Body of pancreas (tissue), 4 donors: ENCODE results near the gene PAK6.

Experiments used
- POLR2A ChIP-seq, 3 donors: fragments of 450-650 bp; IDR thresholded peaks; one replicate each; pipeline ENCODE4 v1.6.1; 2016; ENCODE audit warnings: antibody characterized with exemption in 3 of 3, mild to moderate bottlenecking in 2 of 3
- TF ChIP-seq, protein P1 (sequence below), 7 experiments: fragments of 450-650 bp in 4 of 7; fragments of 200-600 bp in 3 of 7; sonication (generic) in 3 of 7; IDR thresholded peaks; one replicate each; pipeline ENCODE4 v1.5.1; 2016 to 2019; ENCODE audit warnings: antibody characterized with exemption in 7 of 7

DNA sequence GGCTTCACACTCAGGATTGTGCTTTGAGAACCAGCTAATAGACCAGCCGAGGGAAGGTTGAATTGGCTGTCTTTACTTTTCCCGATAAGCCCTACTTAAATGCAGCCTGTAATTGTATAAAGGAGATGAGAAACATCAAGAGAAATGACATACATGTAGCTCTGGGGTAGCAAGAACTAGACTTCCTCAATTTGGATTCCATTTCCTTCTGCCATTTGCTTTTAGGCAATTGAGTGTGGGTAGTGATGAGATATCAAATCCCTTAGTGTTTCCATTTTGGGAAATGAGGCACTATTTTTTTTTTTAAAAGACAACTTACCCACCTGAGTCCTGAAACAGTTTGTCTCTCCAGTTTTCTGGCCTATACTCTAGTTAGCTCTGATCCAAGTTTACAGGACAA lies 86.8 kb downstream of the PAK6 start:
- TF ChIP-seq, protein P1, sequence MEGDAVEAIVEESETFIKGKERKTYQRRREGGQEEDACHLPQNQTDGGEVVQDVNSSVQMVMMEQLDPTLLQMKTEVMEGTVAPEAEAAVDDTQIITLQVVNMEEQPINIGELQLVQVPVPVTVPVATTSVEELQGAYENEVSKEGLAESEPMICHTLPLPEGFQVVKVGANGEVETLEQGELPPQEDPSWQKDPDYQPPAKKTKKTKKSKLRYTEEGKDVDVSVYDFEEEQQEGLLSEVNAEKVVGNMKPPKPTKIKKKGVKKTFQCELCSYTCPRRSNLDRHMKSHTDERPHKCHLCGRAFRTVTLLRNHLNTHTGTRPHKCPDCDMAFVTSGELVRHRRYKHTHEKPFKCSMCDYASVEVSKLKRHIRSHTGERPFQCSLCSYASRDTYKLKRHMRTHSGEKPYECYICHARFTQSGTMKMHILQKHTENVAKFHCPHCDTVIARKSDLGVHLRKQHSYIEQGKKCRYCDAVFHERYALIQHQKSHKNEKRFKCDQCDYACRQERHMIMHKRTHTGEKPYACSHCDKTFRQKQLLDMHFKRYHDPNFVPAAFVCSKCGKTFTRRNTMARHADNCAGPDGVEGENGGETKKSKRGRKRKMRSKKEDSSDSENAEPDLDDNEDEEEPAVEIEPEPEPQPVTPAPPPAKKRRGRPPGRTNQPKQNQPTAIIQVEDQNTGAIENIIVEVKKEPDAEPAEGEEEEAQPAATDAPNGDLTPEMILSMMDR (IDR thresholded peaks at IDR 0.05), result no peak
- TF ChIP-seq POLR2A (IDR thresholded peaks at IDR 0.05), result no peak
